ENCODE data around the gene GARIN3.
"Not testable (repeated sequence)": the region's sequence is repeated elsewhere in the genome, so short reads cannot be mapped to it uniquely, and the experiment has no call there.

The GARIN3 gene

GRCh38 chr5:157185122-157185521, 19.1 kb upstream of the GARIN3 start:
- DNase-seq (ENCODE audit: low read depth), result not testable (repeated sequence)

DNA sequence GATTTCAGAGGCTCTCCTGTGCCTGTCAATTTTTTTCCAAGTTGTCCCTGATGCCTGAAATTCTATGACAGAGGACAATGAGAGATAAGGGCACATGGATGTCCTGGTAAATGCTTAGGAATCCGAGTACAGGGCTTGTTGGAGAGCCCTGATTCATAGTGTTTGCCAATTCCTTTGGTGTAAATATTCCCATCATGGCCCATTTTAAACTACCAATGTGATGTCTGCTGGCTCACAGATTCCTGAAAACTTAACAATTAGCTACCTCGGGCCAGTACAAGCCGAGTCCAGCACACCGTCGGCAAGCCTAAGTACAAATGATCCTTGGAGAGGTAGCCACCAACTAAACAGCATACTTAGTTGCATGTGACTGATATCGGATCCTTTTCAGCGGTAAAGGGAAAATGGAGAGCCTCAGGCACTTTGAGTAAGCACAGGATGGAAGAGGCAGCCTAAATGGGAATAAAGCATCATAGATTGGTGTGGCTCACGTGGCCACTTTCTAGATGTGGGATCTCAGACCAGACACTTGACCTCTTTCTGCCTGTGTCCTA, 18.1 kb upstream of the GARIN3 start:
- no peak for DNase-seq (ENCODE audit: low read depth)

GRCh38 chr5:157182143-157182757, 16.2 kb upstream of the GARIN3 start:
- DNase-seq (ENCODE audit: low read depth), result no peak

DNA sequence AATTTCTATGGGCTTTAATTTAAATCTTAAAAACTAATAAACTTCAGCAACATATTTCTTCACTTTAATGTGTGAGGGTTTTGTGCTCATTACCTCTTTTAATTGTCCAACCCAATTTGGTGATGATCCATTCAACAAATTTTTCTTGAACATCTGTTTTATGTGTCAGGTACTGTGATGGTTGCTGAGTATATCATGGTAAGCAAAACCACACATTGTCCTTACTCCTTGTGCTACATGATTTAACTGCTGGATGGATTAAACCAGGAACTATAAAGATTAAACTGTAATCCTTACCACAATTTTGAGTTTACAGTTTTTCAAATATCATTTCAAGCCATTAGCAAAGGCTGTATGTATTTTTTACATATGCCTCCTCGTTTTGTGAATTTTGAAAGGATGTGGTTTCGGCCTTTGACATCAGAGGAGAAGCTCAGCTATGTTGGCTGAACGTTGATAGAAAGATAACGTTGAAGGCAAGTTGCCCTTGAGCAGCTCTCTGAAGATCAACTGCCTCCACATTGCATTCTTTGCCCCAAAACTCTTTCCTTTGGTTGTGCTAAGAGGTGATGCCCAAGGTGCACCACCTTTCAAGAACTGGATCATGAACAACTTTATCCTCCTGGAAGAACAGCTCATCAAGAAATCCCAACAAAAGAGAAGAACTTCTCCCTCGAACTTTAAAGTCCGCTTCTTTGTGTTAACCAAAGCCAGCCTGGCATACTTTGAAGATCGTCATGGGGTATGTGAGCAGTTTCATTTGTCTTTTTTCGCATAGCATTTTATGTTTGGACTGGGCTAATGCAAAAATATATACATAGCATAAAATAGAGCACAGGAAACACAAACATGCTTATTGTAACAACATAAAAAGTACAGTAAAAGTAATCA, 14.6 kb upstream of the GARIN3 start, which contains the start of gene ITK:
ITK (plus strand) TSS at position 467 of the 891 bp plus-strand sequence; CDS start at position 605, 138 bp downstream.
- no peak for DNase-seq (ENCODE audit: low read depth)

- no peak for DNase-seq (ENCODE audit: low read depth)
Observed at GRCh38 chr5:157178966-157179365, 12.9 kb upstream of the GARIN3 start.

- no peak for DNase-seq (ENCODE audit: low read depth)
Observed at GRCh38 chr5:157177953-157178352, 11.9 kb upstream of the GARIN3 start.

GRCh38 chr5:157175071-157175612, 9.1 kb upstream of the GARIN3 start:
- DNase-seq (ENCODE audit: low read depth), result no peak

GRCh38 chr5:157172403-157172802, 6.3 kb upstream of the GARIN3 start:
- DNase-seq (ENCODE audit: low read depth), result no peak

DNA sequence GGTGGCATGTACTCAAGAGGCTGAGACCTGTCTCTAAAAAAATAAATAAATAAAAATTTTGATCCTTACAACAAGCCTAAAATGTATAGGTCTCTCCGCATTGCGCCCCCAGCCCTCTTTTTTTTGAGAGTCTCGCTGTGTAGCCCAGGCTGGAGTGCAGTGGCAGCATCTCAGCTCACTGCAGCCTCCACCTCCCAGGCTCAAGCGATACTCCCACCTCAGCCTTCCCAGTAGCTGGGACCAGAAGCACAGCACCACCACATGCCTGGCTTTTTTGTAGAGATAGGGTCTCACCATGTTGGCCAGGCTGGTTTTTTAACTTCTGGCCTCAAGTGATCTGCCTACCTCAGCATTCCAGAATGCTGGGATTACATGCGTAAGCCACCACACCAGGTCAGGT, 2.2 kb upstream of the GARIN3 start:
- DNase-seq (ENCODE audit: low read depth), result no peak

- DNase-seq (ENCODE audit: low read depth), result no peak
Observed at GRCh38 chr5:157167214-157167621, 1.2 kb upstream of the GARIN3 start.

- no peak for DNase-seq (ENCODE audit: low read depth)
Observed at GRCh38 chr5:157165668-157166067, 396 bp downstream of the GARIN3 start.

GRCh38 chr5:157165261-157165660, 803 bp downstream of the GARIN3 start:
- DNase-seq (ENCODE audit: low read depth), result no peak

DNA sequence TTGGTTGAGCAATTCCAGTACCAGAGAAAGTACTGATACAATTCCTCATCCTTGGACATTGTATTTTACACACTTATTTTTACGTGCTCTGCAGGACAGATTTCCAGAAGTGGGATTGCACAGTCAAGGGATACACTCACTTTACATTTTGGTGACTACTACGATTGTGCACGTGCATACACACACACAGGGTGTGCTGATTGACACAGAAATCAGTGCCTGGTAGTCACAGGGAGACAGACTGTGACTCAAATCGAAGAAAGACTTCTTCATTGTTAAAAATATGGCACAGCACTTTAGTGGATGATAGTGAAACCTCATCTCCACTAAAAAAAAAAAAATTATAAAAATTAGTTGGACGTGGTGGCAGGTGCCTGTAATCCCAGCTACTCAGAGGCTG, 1.5 kb downstream of the GARIN3 start:
- no peak for DNase-seq (ENCODE audit: low read depth)

DNA sequence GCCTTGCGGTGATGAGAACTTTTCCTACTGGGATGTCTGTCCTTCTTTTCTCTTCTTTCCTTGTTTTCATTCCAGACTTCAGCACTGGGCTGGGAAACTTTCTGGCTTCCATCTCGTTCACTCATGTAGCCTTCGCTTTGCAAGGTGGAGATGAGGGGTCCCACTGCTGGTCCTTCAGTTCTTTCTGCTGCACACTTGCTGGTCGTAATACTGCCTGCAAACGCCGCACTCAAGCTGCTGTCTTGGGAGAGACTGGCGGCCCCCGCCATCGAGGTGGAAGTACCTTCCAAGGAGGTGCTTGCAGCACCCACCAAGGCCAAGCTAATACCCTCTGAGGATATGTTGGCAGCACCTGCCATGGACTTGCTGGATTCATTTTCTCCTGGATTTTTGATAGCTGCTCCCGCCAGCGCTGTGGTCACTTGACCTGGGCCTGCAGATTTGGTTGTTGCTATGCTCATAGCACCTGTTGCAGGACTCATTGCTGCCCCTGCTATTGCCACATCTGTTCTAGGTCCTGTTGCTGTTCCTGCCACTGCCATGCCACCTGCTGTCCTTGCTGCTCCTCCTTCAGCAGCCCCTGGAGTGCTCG, 3.0 kb downstream of the GARIN3 start:
- no peak for DNase-seq (ENCODE audit: low read depth)

DNA sequence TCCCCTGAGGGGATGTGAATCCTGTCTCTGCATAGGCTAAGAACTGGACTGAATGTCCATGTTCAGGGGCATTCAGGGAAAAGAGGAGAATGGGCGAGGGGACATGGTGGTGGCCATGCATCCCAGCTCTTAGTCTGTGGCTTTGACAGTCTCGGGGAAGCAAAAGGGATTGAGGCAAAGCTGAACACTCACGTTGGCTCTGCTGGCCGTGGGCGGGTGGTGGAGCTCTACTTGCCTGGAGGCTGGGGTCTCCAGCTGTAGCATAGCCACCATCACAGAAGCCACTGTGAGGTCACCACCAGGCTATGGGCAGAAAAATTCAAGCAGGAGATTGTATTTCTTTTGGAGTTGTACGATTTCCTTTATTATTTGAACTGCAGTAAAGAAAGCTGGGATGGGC, 4.1 kb downstream of the GARIN3 start:
- DNase-seq (ENCODE audit: low read depth), result no peak

GRCh38 chr5:157160001-157160400, 6.1 kb downstream of the GARIN3 start:
- no peak for DNase-seq (ENCODE audit: low read depth)

- DNase-seq (ENCODE audit: low read depth), result no peak
Observed at GRCh38 chr5:157159209-157159751, 6.8 kb downstream of the GARIN3 start.

DNA sequence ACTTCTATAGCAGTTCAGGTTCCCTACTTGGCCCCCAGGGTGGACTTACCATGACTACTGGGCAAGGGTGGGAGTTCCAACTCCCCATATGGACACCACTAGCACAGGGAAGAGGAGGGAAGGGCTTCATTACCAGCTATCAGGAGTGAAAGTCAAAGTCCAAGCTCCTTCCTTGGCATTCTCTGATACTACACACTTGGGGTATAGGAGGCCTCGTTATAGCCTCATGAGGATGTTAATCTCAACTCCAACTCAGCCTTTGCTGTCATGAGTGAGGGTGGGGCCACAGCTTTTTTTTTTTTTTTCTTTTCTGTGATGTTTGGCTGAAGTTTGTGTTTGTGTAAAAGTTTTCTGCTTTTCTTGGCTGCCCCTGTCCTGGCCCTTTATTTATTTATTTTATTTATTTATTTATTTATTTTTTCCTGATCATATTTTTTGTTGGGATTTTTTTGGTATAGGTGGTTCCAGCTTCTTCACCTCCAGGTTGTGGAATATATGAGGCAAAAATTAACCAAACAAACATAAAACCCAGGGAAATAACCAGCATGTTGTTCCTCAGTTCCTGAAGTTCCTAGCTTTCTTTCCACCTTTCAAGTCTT, 8.7 kb downstream of the GARIN3 start:
- DNase-seq (ENCODE audit: low read depth), result no peak

DNA sequence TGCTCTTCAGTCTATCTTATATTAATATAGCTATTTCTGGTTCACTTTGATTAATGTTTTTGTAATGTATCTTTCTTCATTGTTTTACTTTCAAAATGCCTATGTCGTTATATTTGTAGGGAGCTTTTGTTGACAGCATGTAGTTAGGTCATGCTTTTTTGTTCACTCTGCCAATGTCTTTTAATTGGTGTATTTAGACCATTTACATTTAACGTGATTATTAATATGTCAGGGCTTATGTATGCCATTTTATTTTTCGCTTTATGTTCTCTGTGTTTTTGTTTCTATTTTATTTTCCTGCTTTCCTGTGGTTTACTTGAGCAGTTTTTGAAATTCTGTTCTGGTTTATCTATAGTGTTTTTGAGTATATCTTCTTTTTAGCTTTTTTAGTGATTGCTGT, 10.8 kb downstream of the GARIN3 start:
- DNase-seq (ENCODE audit: low read depth), result no peak

GRCh38 chr5:157150995-157151394, 15.1 kb downstream of the GARIN3 start:
- DNase-seq (ENCODE audit: low read depth), result no peak

GRCh38 chr5:157148734-157149615, 17.1 kb downstream of the GARIN3 start:
- DNase-seq (ENCODE audit: low read depth), result no peak

All from HS-27A (cell line).